Dendritic cell treated with granulocyte-macrophage colony-stimulating factor and Interleukin-4, amounts not matched to agents 40 ng/mL and 50 ng/mL, for 4 days (primary cell): ENCODE data around the gene WFDC1.

Experiments
- H3K27ac Mint-ChIP-seq: one replicate; pipeline ENCODE4 v1.8.0; 2022; ENCODE audit warnings: mild to moderate bottlenecking, mixed read lengths
- H3K27me3 Mint-ChIP-seq: one replicate; pipeline ENCODE4 v1.8.0; 2022; ENCODE audit warnings: mild to moderate bottlenecking, mixed read lengths
- H3K36me3 Mint-ChIP-seq: one replicate; pipeline ENCODE4 v1.8.0; 2022; ENCODE audit warnings: low read depth, mixed read lengths
- H3K4me1 Mint-ChIP-seq: one replicate; pipeline ENCODE4 v1.8.0; 2022; ENCODE audit warnings: low read depth, mixed read lengths
- H3K4me3 Mint-ChIP-seq: one replicate; pipeline ENCODE4 v1.8.0; 2022; ENCODE audit warnings: mild to moderate bottlenecking, moderate library complexity, mixed read lengths
- H3K9me3 Mint-ChIP-seq: one replicate; pipeline ENCODE4 v1.8.0; 2022; ENCODE audit warnings: mixed read lengths
- intact Hi-C: fragments of 100-400 bp; cut with micrococcal nuclease; formaldehyde crosslinking; loops from one replicate; pipeline ENCODE4 v1.15.0; 2022

The WFDC1 gene

DNA sequence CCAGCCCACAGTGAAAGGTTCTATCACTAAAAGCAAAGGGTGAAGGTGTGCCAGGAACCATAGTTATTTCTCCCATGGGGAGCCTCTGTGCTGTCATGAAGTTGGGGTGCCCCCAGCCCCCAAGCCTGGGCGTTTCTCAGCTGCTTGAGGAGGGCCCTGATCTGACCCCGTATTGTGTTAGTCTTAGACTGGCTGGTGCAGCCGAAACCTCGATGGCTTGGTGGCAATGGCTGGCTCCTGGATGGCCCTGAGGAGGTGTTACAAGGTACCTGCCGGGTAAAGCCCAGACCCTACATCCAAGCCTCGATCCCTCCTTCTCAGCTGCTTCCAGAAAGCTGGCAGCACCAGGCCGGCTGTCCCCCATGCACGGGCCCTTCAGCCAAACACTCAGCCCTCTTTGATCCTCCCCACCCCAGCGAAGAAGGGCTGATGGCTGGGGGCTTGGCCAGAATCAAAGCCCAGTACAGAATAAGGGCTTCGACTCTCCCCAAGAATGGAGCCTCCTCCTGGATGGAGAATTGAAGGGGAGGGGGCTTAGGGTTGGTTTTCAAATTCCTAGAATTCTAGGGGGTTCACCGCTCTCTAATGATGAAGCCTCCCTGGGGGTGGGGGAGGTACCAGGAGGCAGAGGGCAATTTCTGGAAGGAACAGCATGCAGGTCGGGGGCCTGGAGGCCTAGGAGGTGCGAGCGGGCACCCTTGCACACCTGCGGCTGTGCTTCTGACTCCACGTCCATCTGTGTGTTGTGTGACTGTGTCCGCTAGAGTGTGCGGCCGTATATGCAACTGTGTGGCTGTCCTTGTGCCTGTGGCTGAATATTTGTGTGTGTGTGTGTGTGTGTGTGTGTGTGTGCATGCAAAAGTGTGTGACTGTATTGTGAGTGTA lies 23.7 kb downstream of the WFDC1 start:
- H3K36me3 Mint-ChIP-seq, result no peaks in the 10 kb centered on the region
- H3K4me1 Mint-ChIP-seq, result no peaks in the 10 kb centered on the region
- no peak overlapping the region for H3K27ac Mint-ChIP-seq
- H3K9me3 Mint-ChIP-seq, result peaks cover 9% of the 10 kb centered on the region
- H3K4me3 Mint-ChIP-seq, result no peak overlapping the region
- intact Hi-C loops, result no loop called here
- H3K27me3 Mint-ChIP-seq, result peaks cover 13% of the 10 kb centered on the region

DNA sequence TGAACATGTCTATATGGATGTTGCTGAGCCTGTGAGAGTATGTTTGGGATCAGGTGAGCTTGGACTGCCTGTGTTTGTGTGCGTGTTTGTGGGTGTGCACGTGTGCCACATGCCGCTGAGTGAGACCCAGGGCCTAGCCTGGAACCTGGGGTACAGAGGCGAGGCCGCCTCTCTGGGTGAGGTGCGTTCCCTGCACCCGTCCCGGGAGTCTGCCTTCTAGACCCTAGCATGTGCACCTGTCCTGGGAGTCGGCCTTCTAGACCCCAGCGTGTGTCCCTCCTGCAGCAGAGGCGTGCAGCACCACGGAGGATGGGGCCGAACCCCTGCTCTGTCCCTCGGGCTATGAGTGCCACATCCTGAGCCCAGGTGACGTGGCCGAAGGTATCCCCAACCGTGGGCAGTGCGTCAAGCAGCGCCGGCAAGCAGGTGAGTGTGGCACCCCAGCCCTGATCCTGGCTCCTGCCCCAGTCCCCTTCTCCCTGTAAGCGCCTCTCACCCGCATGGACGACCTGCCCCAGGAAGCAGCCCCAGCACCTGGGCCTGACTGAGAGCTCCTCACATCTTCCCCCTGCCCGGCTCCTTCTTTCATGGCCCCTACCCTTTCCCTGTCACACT lies 24.6 kb downstream of the WFDC1 start:
- no peaks in the 10 kb centered on the region for H3K36me3 Mint-ChIP-seq
- H3K4me1 Mint-ChIP-seq, result no peaks in the 10 kb centered on the region
- H3K9me3 Mint-ChIP-seq, result peaks cover 9% of the 10 kb centered on the region
- H3K27me3 Mint-ChIP-seq, result peaks cover 5% of the 10 kb centered on the region
- H3K4me3 Mint-ChIP-seq, result no peak overlapping the region
- H3K27ac Mint-ChIP-seq, result no peak overlapping the region
- intact Hi-C loops, result no loop called here

DNA sequence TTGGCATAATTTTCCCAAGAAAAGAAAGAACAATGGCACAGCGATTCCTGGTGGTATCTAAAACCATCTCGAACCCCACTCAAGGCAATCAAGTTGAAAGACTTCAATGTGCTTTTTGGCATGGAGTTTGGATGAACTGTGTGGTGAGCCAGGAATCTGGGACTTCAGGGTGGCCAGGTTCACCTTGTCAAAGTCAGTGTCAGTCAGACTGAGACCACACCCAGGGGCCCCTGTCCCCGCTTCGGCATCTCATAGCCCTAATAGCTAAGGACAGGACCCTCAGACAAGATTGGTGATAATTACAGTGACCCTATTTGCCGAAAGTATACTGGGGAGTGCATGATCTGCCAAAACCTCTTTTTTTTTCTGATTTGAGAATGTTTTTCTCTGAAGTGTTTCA lies 25.8 kb downstream of the WFDC1 start:
- H3K4me1 Mint-ChIP-seq, result no peaks in the 10 kb centered on the region
- intact Hi-C loops, result no loop called here
- H3K27me3 Mint-ChIP-seq, result peaks cover under 1% of the 10 kb centered on the region
- H3K36me3 Mint-ChIP-seq, result no peaks in the 10 kb centered on the region
- no peak overlapping the region for H3K4me3 Mint-ChIP-seq
- peaks cover 9% of the 10 kb centered on the region for H3K9me3 Mint-ChIP-seq
- H3K27ac Mint-ChIP-seq, result no peak overlapping the region

DNA sequence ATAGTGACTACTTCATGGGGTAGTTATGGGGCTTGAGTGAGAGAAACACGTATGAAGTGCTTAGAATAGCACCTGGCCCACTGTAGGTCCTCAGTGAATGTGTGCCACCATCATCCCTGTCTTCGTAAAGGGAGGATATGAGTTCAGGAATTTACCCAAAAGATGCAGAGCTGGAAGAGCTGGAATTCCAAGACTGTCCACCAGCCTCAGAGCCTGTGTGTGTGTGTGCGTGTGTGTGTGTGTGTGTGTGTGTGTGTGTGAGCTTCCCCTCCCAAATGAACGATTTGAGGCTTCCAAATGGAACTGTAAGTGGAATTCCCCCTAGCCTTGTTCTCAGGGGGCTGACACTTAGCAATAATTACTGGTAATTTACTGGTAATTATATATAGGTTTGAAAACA lies 27.3 kb downstream of the WFDC1 start:
- Mint-ChIP-seq H3K4me1 (no peaks in the 10 kb centered on the region), H3K4me3 (no peak overlapping the region), H3K36me3 (no peaks in the 10 kb centered on the region), H3K9me3 (peaks cover 9% of the 10 kb centered on the region), H3K27me3 (no peaks in the 10 kb centered on the region), H3K27ac (no peak overlapping the region)
- intact Hi-C loops, result no loop called here

DNA sequence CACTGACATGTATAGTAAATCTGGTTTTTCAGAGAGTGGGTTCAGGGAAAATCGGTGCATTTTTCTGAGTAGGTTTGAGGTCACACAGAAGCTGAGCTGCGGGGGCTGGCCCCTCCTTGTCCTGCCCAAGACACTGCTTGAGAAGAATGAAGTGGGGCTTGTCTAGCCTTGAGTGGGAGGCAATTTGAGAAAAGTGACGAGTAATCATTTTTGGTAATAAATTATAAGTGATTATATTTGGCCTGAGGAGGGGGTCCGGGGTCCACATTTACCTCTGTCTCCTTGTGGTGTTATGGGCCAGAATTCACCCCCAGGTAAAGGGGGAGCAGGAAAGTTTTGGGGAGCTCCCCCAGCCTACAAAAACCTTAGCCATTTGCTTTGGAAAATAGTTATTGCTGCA lies 28.1 kb downstream of the WFDC1 start:
- Mint-ChIP-seq H3K4me3 (no peak overlapping the region), H3K9me3 (peaks cover 5% of the 10 kb centered on the region), H3K27me3 (no peaks in the 10 kb centered on the region), H3K4me1 (no peaks in the 10 kb centered on the region), H3K36me3 (no peaks in the 10 kb centered on the region), H3K27ac (no peak overlapping the region)
- intact Hi-C loops, result no loop called here

DNA sequence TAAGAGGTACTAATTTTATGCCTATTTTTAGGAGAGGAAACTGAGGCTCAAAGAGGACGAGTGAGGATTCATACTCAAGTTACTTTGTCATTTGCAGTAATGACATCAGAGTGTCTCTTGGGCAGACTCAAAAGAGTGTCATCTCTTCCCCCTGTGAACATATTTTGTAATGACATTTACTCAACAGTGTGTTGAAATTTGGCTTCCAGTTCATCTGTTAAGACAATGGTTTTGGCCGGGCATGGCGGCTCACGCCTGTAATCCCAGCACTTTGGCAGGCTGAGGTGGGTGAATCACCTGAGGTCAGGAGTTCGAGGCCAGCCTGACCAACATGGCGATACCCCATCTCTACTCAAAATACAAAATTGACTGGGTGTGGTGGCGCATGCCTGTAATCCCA lies 28.9 kb downstream of the WFDC1 start:
- no peaks in the 10 kb centered on the region for H3K9me3 Mint-ChIP-seq
- H3K4me3 Mint-ChIP-seq, result no peak overlapping the region
- no peaks in the 10 kb centered on the region for H3K27me3 Mint-ChIP-seq
- intact Hi-C loops, result no loop called here
- H3K4me1 Mint-ChIP-seq, result no peaks in the 10 kb centered on the region
- H3K36me3 Mint-ChIP-seq, result no peaks in the 10 kb centered on the region
- H3K27ac Mint-ChIP-seq, result no peak overlapping the region

DNA sequence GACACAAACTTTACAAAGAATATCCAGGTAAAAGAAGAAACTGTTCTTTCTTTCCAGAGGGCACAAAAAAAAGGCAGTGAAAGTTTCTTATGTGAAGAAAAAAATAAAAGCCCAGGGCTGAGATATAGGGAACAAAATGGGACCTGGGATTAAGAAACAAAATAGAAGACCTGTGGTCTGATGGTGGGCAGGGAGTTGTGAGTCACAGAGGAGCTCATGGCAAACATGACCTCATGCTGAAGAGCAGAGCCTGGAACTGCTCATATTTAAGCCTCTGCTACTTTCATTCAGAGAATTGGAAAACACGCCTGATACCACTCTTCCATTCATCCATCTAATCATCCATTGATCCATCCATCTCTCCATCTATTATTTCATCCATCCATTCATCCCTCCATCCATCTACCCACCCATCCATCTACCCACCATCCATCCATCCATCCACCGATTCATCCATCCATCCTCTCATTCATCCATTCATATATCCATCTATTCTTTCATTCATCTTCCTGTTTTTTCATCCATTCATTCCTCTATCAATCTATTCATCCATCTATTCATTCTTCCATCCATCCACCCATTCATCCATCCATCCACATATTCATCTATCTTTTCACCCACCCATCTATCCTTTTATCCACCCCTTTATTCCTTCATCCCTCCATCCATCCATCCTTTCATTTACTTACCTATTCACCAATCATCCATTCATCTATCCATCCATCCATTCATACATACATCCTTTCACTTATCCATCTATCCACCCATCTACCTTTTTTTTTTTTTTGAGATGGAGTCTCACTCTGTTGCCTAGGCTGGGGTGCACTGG lies 30.0 kb downstream of the WFDC1 start:
- Mint-ChIP-seq H3K4me3 (no peak overlapping the region), H3K4me1 (no peaks in the 10 kb centered on the region), H3K27ac (no peak overlapping the region), H3K9me3 (no peaks in the 10 kb centered on the region), H3K27me3 (no peaks in the 10 kb centered on the region), H3K36me3 (no peaks in the 10 kb centered on the region)
- intact Hi-C loops, result no loop called here

DNA sequence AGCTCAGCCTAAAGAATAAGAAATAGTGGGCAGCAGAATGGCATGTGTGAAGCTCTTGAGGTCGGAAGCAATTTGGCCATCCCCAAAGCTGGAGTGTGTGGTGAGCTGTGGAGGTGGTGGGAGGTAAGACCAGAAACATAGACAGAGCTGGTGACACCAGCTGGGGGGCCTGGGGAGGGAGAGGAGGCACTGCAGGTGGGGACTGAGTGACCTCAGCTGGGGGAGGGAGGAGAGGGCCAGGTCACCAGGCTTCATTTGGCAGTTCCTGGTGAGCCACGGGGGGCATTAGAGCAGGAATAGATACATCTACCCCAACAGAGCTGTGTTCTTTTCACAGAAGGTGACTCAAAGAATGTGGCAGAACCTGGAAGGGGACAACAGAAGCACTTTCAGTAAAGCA lies 31.9 kb downstream of the WFDC1 start:
- no peak overlapping the region for H3K4me3 Mint-ChIP-seq
- no peak overlapping the region for H3K27ac Mint-ChIP-seq
- H3K9me3 Mint-ChIP-seq, result no peaks in the 10 kb centered on the region
- H3K36me3 Mint-ChIP-seq, result no peaks in the 10 kb centered on the region
- intact Hi-C loops, result no loop called here
- no peaks in the 10 kb centered on the region for H3K4me1 Mint-ChIP-seq
- H3K27me3 Mint-ChIP-seq, result peaks cover 3% of the 10 kb centered on the region

DNA sequence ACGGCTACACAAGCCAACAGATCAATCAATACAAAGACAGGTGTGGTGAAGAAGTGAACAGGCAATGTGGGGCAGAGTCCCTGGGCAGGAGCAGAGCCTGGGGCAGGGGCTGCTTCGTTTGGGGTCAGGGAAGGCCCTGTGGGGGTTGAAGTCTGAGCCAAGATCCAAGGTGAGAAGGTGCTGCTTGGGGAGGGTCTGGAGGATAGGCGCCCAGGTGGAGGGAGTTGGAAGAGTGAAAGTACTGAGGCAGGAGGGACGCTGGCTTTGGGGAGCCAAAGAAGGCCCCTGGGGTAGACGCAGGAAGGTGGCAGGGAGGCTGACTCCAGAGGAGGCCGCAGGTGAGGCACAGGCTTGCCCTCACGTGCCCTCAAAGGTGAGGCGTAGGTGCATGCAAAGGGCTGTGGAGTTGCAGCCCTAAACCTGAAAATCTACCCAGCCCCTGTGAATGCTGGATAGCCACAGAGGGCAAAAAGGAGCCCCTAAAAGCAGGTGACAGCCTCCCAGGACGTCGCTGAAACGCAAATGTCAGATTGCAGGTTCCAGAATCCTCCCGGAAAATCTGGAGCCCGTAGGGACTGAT lies 33.3 kb downstream of the WFDC1 start:
- intact Hi-C loops, result no loop called here
- H3K4me1 Mint-ChIP-seq, result peaks cover 5% of the 10 kb centered on the region
- H3K4me3 Mint-ChIP-seq, result no peak overlapping the region
- no peaks in the 10 kb centered on the region for H3K36me3 Mint-ChIP-seq
- no peaks in the 10 kb centered on the region for H3K9me3 Mint-ChIP-seq
- no peak overlapping the region for H3K27ac Mint-ChIP-seq
- H3K27me3 Mint-ChIP-seq, result peaks cover 3% of the 10 kb centered on the region

DNA sequence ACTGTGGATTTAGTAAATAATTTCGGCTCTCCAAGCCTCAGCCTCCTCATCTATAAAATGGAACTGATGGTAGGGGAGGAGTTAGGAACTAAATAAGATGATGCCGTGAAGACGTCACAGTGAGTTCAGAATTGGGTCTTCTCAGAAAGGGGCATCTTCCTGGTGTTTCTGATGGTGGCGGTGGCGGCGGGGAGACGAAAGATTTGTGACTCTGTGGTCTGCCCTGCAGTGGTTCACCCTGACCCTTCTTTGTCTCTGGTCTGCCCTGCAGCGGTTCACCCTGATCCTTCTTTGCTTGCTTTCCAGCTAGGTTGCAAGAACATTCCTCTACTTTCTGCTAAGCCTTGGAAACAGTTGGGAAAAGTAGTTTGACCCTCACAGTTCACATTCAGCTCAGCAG lies 34.3 kb downstream of the WFDC1 start:
- peaks cover 3% of the 10 kb centered on the region for H3K27me3 Mint-ChIP-seq
- peaks cover 5% of the 10 kb centered on the region for H3K4me1 Mint-ChIP-seq
- intact Hi-C loops, result no loop called here
- H3K4me3 Mint-ChIP-seq, result no peak overlapping the region
- H3K27ac Mint-ChIP-seq, result no peak overlapping the region
- no peaks in the 10 kb centered on the region for H3K9me3 Mint-ChIP-seq
- no peaks in the 10 kb centered on the region for H3K36me3 Mint-ChIP-seq

DNA sequence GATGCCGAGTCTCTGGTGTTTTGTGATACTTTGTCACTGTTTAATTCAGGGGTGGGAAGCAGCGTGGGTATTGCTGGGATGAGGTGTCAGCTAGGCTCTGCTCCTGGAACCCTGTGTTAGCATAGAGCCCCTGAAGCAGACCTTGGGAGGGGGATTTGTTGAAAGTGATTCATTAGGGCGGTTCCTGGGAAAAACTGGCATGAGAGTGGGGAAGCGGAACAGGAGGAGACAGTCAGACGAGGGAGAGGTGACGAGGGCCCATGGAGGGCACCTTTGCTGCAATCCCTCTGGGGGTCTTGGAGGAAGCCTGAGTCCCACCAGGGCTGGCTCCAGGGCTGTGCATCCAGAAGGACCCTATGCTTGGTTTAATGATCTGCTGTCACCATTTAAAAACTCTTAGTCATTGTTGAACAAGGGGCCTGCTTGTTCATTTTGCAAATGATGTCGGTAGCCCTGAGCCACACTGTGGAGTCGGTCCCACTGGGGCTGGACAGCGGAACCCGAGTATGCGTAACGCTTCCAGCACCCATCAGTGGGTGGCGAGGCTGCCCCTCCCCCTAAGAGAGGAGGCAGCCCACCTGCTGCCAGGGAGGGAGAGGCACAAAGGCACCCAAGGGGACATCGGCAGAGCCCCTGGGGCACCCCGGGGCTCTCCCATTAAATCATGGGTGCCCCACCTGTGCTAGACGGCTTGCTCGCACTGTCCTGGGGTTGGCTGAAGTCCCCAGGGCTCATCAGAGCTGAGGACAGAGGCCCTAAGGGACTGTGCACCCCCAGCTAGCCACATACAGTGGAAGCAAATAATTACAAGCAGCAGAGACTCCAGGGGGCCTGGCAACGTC lies 35.4 kb downstream of the WFDC1 start:
- Mint-ChIP-seq H3K4me3 (no peak overlapping the region), H3K27ac (no peak overlapping the region), H3K4me1 (peaks cover 5% of the 10 kb centered on the region), H3K36me3 (no peaks in the 10 kb centered on the region), H3K9me3 (no peaks in the 10 kb centered on the region), H3K27me3 (peaks cover 3% of the 10 kb centered on the region)
- intact Hi-C loops, result no loop called here

DNA sequence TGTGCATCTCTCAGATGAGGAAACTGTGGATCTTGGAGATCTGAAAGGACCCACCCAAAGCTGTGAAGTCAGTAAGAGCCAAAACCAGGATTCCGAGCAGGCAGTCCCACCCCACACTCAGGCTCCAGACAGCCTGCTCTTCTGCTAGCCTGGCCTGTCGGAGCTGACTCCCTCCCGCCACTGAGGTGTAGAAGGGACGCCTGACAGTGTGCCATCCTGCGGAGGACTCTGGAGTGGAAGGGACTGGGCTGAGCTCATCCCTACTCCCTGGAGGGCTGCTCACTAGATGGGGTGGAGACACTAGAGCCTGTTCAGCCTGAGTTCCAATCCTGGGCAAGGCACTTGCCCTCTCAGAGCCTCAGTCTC lies 36.0 kb downstream of the WFDC1 start:
- peaks cover 5% of the 10 kb centered on the region for H3K4me1 Mint-ChIP-seq
- no peak overlapping the region for H3K27ac Mint-ChIP-seq
- H3K4me3 Mint-ChIP-seq, result no peak overlapping the region
- no peaks in the 10 kb centered on the region for H3K36me3 Mint-ChIP-seq
- intact Hi-C loops, result no loop called here
- H3K27me3 Mint-ChIP-seq, result peaks cover 5% of the 10 kb centered on the region
- H3K9me3 Mint-ChIP-seq, result no peaks in the 10 kb centered on the region

DNA sequence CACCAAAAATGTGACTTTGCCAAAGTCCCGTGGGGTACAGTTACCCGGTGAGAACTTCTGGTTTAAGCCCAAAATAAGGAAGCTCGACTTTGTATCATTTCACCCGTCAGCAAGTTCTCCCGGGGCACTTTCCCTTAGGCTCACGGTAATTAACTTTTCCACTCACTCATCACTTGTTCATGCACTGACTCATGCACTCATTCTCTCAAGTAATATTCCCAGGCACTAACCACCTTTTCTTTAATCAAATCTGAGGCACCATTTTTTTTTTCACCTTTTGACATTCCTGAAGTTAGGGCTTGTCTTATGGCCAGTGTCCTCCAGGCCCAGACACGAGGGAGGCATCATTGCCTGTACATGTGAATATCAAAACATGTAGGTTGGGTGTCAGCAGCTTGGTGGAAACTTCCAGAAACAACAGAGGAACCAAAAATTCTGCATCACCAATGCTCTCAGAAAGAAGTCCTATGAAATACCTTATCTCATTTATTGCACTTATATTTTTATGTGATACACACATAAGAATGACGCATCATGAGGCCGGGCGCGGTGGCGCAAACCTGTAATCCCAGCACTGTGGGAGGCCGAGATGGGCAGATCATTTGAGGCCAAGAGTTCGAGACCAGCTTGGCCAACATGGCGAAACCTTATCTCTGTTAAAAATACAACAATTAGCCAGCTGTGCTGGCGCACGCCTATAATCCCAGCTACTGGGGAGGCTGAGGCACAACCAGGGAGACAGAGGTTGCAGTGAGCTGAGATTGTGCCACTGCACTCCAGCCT lies 37.5 kb downstream of the WFDC1 start:
- Mint-ChIP-seq H3K9me3 (peaks cover 6% of the 10 kb centered on the region), H3K4me3 (no peak overlapping the region), H3K4me1 (peaks cover 5% of the 10 kb centered on the region), H3K27me3 (peaks cover 6% of the 10 kb centered on the region), H3K36me3 (no peaks in the 10 kb centered on the region), H3K27ac (no peak overlapping the region)
- intact Hi-C loops, result no loop called here
